H1 (cell line): Measurements from ENCODE around the gene C19orf73. TPM values are rescaled to one million over a fixed set of nuclear protein-coding genes. Genes with fewer than 3 reads are reported as not detected.

Experiments used
- BRCA1 ChIP-seq: IDR thresholded peaks from 2 replicates; pipeline ENCODE4 v1.6.1; 2012; ENCODE audit warnings: low read depth, low read length, improper control_type of control experiment
- CBX8 ChIP-seq: fragments of 300-800, 300-1000 bp; sonication (generic); IDR thresholded peaks from 2 replicates; pipeline ENCODE4 v1.7.1; 2016; ENCODE audit warnings: low read depth, low read length, borderline replicate concordance
- polyA plus RNA-seq, 7 experiments: library from polyadenylated mRNA; depleted of rRNA in 3 of 7; stranded (reverse) in 5 of 7; unstranded in 2 of 7; fragments of >200 nt in 5 of 7; fragments of 200-250 nt in 2 of 7; gene quantifications; 1 replicate in 5 of 7; 2 replicates in 1 of 7; 4 replicates in 1 of 7; pipeline versions ENCODE4 v1.2.1 to v1.2.3, GENCODE V29; 2011 to 2013; ENCODE audit warnings: missing spikeins in 2 of 7, mixed read lengths in 2 of 7
- total RNA-seq: library from RNA; stranded (reverse); fragmentation: NEBNext Ultra II Directional; extraction: Animal tissue kit (Norgen Biotek cat#: 25700); gene quantifications from 2 replicates; pipeline ENCODE4 v1.2.1, GENCODE V29; 2021

Gene C19orf73
- total and polyA plus RNA-seq, 2 of the 8 experiments (the other 6 are each of a cell fraction or from before 2014, with no cell fraction given), result 2.5 to 4.6 TPM

DNA sequence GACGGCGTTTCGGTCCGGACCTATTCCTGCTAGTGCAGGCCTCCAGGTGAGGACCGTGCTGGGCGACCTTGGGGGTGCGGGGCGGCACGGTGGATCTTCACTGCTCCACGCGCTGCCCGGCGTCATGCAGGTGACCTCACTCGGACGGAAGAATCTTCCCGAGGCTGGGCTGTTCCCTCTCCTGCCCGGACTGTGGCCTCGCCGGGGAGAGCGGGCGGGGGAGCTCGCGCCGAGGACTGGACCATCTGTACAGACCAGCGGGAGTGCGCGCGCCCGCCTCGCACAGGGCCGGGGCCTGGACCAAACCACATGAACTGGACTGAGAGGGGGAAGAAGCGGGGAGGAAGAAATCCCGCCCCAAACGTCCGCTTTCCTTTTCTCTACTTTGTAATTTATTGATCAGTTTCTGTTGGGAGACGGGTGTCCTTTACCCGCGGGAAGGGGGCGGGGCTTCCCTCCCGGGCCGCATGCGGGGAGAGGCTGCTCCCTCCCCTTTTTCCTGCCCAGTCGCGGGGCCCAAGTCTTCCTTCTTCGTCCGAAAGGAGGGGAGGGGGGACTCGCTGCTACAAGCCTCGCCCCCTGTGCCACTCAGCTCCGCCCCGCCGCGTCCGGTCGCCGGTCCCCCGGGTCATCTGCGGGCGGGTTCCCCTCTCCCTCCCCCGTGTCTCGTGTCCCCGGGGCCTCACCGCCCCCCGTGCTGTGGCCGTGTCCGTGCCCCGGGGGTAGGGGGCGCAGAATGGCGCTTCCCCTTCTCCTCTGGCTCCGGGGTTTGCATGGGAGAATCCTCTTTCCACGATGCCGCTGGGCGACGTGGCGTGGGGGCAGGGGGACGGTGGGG lies 31.4 kb upstream of the C19orf73 start (continued):
- TF ChIP-seq CBX8 (no peak), BRCA1 (peak; percentile 33; the same call in 1 of the 2 replicates)
